SH-SY5Y (cell line): ENCODE data around the gene HPGD.
A peak's percentile ranks its signal among the peaks of the same experiment; 100 is the strongest.

Source experiments
- GATA2 ChIP-seq: IDR thresholded peaks from 2 replicates; pipeline ENCODE4 v1.6.1; 2011; ENCODE audit warnings: mild to moderate bottlenecking, low read depth, low read length
- GATA3 ChIP-seq: IDR thresholded peaks from 2 replicates; pipeline ENCODE4 v1.6.1; 2011; ENCODE audit warnings: low read depth, mild to moderate bottlenecking, low read length, moderate library complexity

Gene HPGD

DNA sequence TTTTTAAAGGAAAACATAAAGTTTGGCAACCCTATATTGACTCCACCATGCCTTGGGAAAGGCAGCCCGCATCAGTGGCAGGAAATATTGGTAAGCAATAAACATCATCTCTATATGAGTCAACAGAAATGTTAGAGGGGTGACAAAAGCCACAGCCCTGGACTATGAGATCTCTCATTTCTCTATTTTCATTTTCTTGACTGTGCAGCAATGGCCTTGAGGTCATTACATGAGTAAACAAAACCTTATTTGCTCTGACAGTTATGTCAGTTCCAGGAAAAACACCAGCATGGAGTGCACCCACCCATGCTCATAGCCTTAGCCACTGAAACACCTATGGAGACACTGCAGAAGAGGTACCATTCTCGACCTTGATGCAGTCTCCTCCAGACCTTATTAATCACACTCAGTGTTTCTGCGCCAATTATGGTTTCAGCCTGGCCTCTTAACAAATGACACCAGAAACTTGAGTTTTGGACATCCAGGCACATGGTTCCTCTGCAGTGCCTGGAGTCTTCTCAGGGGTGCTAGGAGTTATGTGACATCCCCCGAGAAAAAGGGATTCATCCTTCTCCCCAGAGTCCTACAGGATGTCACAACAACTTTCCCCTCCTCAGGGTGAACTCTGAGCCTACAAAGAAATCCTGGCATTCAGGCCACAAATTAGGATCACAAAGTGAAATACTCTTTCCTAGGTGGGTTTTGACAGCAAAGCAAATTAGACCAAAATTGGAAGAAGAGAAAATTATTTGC lies 16.0 kb upstream of the HPGD start:
- TF ChIP-seq GATA2 (no peak), GATA3 (no peak)

- TF ChIP-seq GATA2 (no peak), GATA3 (no peak)
Measured at GRCh38 chr4:174537634-174538033, 15.3 kb upstream of the HPGD start.

- no peak for TF ChIP-seq GATA3
- no peak for TF ChIP-seq GATA2
Measured at GRCh38 chr4:174534461-174534860, 12.2 kb upstream of the HPGD start.

GRCh38 chr4:174532445-174532844 lies 10.2 kb upstream of the HPGD start:
- no peak for TF ChIP-seq GATA2
- no peak for TF ChIP-seq GATA3

DNA sequence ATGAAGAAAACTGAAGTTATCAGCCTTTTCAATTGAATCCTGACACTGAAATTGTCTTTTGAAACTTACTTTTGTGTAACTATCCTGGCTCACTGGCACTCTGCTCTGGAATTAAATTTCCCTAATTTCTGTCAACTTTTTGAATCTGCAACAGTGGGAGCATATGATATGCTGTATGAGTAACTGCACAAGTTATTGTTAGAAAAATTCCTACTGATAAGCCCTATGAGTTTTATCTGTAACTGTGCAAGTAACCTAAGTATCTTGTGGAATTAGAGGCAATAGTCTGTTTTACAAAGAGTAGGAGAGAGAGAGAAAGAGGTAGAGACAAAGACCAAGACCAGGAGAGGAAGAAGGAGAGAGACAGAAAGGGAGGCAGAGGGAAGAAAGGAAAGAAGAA lies 9.2 kb upstream of the HPGD start:
- no peak for TF ChIP-seq GATA3
- TF ChIP-seq GATA2: no peak

DNA sequence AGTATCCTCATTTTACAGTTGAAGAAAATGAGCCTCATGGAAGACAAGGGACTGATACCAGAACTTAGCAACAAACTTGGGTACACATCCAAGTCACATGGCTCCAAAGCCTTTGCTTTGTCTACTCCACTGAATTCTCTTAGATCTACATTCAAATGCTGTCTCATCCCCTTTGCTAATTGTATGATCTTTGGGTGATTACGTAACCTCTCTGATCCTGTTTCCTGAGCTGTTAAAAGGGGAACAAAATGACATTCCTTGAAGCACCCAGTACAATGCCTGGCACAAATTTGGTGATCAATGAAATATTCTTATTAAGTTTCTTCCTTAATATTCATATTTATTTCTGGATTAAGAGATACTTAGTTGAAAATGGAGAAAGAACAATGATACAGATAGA lies 5.9 kb upstream of the HPGD start:
- TF ChIP-seq GATA2 (no peak), GATA3 (no peak)

GRCh38 chr4:174526731-174527130 lies 4.4 kb upstream of the HPGD start:
- TF ChIP-seq GATA2 (no peak), GATA3 (no peak)

GRCh38 chr4:174524242-174524641 lies 2.0 kb upstream of the HPGD start:
- TF ChIP-seq GATA3 (no peak), GATA2 (no peak)

- peak; percentile 74 for TF ChIP-seq GATA2
- peak; percentile 36 for TF ChIP-seq GATA3
Measured at GRCh38 chr4:174523025-174523693, 871 bp upstream of the HPGD start.

GRCh38 chr4:174521800-174522182 lies 497 bp downstream of the HPGD start:
- TF ChIP-seq GATA2: no peak
- no peak for TF ChIP-seq GATA3

DNA sequence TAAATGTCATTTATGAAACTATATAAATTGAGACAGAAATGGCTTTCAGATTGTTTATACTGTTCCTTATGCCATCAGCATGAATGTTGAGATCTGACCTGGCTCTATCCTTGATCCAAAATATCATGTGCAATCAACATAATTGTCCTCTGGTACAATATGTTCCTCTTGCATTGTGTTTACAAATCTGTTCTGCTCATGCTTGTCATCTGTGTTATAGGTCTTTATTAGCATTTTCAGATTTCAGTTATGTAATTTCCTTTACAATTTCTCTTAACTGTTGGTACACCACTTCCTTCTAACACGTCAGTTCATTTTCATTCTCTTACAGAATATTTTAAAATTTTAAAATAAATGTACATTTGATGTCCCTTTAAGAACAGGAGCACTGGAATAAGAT lies 1.6 kb downstream of the HPGD start:
- TF ChIP-seq GATA2: no peak
- no peak for TF ChIP-seq GATA3

GRCh38 chr4:174517502-174518445 lies 4.5 kb downstream of the HPGD start:
- TF ChIP-seq GATA3 (no peak), GATA2 (no peak)

GRCh38 chr4:174516794-174517193 lies 5.5 kb downstream of the HPGD start:
- TF ChIP-seq GATA3: no peak
- no peak for TF ChIP-seq GATA2

DNA sequence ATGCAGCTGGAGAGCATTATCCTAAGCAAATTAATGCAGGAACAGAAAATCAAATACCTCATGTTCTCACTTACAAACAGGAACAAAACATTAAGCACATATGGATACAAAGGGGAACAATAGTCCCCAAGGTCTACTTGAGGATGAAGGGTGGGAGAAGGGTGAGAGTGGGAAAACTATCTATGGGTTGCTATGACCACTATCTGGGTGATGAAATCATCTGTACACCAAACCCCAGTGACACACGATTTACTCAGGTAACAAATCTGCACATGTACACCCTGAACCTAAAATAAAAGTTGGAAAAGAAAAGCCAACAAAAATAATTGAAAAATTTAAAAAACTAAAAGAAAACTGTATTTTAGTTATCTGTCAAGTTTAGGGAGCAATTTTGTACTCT lies 5.9 kb downstream of the HPGD start:
- no peak for TF ChIP-seq GATA2
- no peak for TF ChIP-seq GATA3
